Activated T-cell treated with anti-CD3 and anti-CD28 coated beads for 48 hours (primary cell): ENCODE measurements around the gene CINP.
A peak's percentile ranks its signal among the peaks of the same experiment; 100 is the strongest.

ENCODE experiments used
- DNase-seq: peaks from one replicate; pipeline ENCODE4 v3.0.0-alpha.2; 2020; ENCODE audit warnings: low read depth

Gene CINP

DNA sequence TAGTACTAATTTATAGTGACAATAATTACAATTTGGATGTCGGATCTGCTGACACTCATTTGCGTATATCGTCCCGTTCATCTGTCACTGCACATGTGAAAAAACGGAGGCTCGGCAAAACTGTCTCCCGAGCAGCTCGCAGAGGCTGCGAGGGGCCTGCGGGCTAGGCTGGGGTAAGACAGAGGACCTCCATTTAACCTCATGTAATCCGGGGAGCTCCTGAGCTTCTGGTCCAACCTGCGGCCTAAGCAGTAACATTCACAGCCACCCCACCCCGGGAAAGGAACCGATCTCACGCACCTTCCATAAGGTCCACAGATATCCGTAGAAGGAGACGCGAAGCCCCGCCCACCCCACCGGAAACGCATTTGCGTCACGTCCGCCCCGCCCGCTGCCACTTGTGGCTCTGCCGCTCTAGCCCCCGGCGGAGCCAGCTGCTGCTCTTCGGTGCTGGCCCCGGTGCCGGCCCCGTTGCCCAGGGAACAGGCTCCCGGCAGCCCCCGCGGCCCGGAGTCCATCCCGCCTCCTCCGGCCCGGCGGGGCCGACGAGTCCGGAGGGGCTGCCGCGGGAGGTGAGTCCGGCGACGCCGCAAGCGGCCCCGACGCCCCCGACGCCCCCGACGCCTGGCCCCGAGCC lies at the start of gene CINP, which contains the start of gene TECPR2:
Gene CINP, minus strand, starts transcription at position 346 of the 637 bp plus-strand sequence. Its CDS starts 39 bp downstream, at position 307.
Gene TECPR2, plus strand, starts transcription at position 397 of the 637 bp plus-strand sequence. CDS start 13,781 bp downstream, outside the sequence.
- DNase-seq: peak; percentile 96

DNA sequence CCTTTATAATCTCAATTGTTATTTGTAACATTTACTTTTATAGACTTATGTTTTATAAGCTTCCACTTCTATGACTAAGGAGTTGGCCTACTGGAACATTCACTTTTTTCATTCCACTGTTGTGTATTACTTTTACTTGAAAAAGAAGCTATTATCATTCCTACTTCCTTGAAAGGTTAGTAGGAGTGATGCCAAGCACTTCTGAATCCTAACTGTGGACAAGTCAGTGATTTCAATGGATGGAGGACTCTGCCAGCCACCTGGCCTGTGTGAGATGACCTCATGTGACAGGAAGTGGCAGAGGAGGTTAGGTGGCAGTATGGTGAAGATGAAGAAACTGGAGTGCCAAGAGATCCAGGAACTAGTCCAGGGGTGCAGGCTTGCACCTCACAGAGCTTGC lies 46.0 kb upstream of the CINP start:
- no peak for DNase-seq

DNA sequence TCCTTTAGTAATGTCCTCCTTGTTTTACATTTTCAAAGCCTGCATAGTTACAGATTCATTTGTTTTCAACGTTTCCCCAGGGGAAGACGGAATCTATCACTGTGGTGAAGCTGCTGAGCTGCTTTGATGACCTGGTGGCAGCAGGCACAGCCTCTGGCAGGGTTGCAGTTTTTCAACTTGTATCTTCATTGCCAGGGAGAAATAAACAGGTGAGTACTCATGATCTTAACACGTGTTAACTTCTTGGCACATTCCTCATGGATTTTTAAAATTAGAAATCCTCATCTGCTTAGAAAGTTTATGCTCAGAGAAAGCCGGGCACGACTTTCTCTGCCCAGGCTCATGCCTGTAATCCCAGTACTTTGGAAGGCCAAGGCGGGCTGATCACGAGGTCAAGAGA lies 44.6 kb upstream of the CINP start:
- DNase-seq: no peak

DNA sequence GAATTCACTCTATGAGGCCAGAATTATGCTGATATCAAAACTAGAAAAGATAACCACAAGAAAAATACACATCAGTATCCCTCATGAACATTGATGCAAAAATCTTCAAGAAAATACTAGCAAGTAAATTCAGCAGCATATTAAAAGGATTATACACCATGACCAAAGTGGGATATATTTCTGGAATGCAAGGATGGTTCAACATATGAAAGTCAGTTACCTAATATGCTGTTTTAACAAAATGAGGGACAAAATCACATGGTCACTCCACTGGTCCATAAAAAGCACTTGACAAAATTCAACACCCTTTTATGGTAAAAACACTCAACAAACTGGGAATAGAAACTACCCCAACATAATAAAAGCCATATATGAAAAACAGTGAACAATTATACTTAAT lies 40.3 kb upstream of the CINP start:
- DNase-seq: no peak

DNA sequence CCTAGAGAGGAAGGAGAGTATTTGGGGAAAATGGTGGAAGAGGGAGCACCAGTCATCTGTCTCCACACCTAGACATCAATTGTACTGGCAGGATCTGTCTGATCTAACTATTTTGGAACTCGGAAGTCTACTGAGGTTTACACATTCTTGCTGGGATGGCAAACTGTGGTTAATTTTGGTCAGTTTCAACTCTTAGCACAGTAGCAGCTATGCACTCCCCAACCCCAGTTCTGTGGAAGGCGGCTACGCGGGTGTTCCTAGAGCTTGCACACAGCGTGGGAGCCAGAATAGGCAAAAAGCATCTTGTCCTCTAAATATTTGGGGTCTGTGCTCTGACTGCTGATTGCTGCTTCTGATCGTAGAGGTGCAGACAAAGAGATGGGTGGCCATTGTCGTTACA lies 33.8 kb upstream of the CINP start:
- DNase-seq: no peak

- no peak for DNase-seq
These were observed 32.2 kb upstream of the CINP start for GRCh38 chr14:102394717-102395375.

DNA sequence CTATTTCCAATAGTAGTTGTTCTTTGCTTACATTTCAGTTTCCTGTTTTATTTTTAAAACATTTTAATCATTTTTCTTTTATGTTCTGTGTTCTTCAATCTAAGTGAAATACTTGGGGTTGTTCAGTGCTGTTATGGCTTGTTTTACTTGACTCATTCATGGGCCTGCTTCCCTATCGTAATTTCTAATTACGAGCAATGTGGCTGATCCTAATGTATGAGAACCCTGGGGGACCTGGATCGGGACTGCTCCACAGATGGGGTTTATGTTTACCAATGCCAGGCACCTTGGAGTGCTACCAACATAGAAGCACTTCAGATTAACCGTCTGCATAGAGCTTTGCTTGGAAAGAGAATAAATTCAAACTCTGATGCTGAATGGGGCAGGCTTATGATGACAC lies 29.8 kb upstream of the CINP start:
- DNase-seq: no peak

- DNase-seq: no peak
These were observed 27.6 kb upstream of the CINP start for GRCh38 chr14:102390064-102390855.

DNA sequence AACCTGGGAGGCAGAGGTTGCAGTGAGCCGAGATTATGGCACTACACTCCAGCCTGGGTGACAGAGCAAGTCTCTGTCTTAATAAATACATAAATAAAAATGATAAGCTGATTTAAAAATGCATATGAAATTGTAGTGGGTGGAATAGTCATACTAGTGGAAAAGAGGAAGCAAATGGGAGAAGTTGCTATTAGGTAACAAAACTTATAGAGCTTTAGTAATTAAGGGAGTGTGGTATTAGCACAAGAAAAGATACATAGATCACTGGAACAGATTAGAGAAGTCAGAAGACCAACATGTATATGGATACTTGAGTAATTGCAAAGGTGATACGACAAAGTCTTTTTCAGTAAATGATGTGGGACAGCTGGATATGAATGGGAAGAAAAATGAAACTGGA lies 26.6 kb upstream of the CINP start:
- DNase-seq: no peak

DNA sequence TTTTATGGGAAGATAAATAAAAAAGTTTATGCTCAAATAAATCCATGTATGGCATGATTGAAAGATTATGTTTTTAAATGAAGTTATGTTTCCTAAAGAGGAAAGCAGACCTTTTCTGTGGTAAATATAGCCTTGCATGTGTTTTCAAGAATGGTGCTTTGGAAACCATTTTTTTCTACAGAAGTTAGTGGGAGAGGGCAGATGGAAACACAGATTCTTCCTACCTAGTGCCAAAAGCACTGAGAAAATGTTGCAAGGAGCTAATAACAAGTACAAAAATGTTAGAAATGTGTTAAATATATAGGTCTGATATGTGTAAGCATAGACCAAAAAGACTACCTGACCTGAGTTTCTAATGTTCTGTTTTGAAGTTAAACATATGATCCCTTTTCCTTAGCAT lies 24.4 kb upstream of the CINP start:
- no peak for DNase-seq

DNA sequence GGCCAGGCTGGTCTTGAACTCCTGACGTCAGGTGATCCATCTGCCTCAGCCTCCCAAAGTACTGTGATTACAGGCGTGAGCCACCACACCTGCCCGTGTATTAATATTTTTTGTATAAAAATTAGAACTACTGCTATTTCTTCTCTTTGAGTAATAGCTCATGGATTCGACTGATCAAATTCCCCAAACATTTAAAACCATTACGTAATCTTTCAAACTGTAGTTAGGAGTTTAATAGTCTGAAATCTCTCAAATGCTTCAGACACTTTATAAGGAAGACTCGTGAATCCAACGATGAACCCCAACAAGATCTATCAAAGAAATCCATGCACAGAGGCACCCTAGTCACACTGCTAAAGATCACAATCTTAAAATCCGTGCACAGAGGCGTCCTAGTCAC lies 16.1 kb upstream of the CINP start:
- DNase-seq: no peak

GRCh38 chr14:102377696-102378095 lies 15.0 kb upstream of the CINP start:
- no peak for DNase-seq

- DNase-seq: no peak
These were observed 12.4 kb upstream of the CINP start for GRCh38 chr14:102375119-102375518.

DNA sequence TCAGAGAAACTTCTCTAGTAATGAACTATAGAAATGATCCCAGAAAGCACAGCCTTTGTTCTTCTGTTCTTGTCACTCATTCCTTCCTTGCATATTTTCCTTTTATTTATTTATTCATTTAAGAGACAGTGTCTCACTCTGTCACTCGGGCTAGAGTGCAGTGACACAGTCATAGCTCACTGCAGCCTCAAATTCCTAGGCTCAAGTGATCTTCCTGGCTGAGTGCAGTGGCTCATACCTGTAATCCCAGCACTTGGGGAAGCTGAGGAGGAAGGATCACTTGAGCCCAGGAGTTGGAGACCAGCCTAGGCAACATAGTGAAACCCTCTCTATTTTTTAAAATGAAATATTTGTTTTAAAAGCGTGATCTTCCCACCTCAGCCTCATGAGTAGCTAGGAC lies 11.6 kb upstream of the CINP start:
- DNase-seq: no peak

DNA sequence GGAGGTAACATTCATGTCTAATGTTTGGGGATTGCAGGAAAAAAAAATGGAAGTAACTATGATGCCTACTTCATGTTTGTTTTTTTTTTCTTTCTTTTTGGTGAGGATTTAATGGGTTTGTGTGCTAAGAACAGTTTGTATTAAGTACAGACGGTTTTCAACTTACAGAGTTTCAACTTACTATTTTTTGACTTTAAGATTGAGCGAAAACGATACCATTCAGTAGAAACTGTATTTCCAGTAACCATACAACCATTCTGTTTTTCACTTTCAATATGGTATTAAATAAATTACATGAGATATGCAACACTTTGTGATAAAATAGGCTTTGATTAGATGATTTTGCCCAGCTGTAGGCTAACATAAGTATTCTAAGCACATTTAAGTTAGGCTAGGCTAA lies 10.4 kb upstream of the CINP start:
- DNase-seq: no peak

GRCh38 chr14:102371361-102371760 lies 8.7 kb upstream of the CINP start:
- no peak for DNase-seq

- DNase-seq: no peak
These were observed 7.7 kb upstream of the CINP start for GRCh38 chr14:102370305-102370809.

GRCh38 chr14:102363182-102363943 lies 673 bp upstream of the CINP start:
- peak; percentile 21 for DNase-seq

DNA sequence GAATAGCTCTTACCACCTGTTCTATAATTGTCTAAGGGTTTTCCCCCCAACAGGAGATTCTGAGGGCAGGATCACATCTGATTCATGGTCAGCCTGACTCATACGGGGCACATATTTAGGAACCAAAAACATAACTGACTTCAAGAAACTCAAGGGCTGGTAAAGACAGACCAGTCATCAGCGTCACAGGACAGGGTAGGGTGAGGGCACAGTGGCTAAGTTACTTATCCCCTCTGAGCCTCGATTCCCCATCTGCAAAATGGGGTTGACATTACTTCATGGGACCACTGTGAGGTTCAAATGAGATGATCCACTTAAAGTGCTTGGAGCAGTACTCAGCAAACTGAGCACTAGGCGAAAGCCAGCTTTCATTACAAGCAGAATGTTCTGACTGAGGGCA lies 606 bp downstream of the CINP start:
- peak; percentile 42 for DNase-seq

- no peak for DNase-seq
These were observed 2.3 kb downstream of the CINP start for GRCh38 chr14:102360388-102360787.

DNA sequence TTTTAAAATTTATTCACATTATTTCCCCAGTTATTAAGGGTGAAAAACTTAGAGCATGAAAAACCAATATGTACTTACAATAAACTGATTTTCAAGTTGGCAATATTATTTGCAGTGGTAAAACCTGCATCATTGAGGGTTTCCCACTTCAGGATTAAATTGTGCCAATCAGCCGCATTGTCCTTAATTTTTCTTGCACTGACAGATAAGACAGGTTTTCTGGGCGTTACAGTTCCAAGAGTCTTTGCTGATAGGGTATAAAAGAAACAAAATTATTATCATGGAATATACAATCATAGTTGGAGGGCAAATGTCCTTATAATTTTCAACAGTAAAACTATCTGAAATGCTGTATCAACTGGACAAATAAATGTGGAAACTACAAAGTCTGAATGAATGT lies 3.3 kb downstream of the CINP start:
- no peak for DNase-seq

GRCh38 chr14:102356280-102356679 lies 6.4 kb downstream of the CINP start:
- no peak for DNase-seq
